Loucy (cell line): ENCODE measurements around the gene ARHGDIA.

ENCODE experiments used
- H2AFZ ChIP-seq: fragments of 200-600 bp; sonication (generic); 2 replicates; pipeline ENCODE4 v1.6.0; 2016; ENCODE audit warnings: antibody characterized with exemption, mild to moderate bottlenecking, low read length, moderate library complexity
- H3F3A ChIP-seq: fragments of 200-600 bp; 2 replicates; pipeline ENCODE4 v1.6.0; 2016; ENCODE audit warnings: antibody characterized with exemption, low read depth, mild to moderate bottlenecking
- H3K27me3 ChIP-seq: fragments of 200-600 bp; sonication (generic); 2 replicates; pipeline ENCODE4 v1.6.1; 2014; ENCODE audit warnings: low read length, mild to moderate bottlenecking; ENCODE audit not compliant: insufficient read depth, poor library complexity, severe bottlenecking
- H3K36me3 ChIP-seq: fragments of 200-600 bp; sonication (generic); 2 replicates; pipeline ENCODE4 v1.6.1; 2016; ENCODE audit warnings: low read length; ENCODE audit not compliant: insufficient read depth
- H3K4me1 ChIP-seq: fragments of 200-600 bp; sonication (generic); 2 replicates; pipeline ENCODE4 v1.5.1; 2014; ENCODE audit warnings: low read length, mild to moderate bottlenecking; ENCODE audit not compliant: insufficient read depth, poor library complexity, severe bottlenecking
- H3K4me2 ChIP-seq: fragments of 200-600 bp; sonication (generic); 2 replicates; pipeline ENCODE4 v1.6.0; 2014; ENCODE audit warnings: antibody characterized with exemption, low read length, low read depth, mild to moderate bottlenecking; ENCODE audit not compliant: poor library complexity, severe bottlenecking
- H3K4me3 ChIP-seq: fragments of 200-600 bp; sonication (generic); 2 replicates; pipeline ENCODE4 v1.5.1; 2014; ENCODE audit warnings: low read length, mild to moderate bottlenecking, mixed read lengths; ENCODE audit not compliant: poor library complexity, severe bottlenecking
- H3K79me2 ChIP-seq: fragments of 200-600 bp; sonication (generic); 2 replicates; pipeline ENCODE4 v1.6.1; 2014; ENCODE audit warnings: low read length; ENCODE audit not compliant: insufficient read depth
- H3K9ac ChIP-seq: fragments of 200-600 bp; sonication (generic); 2 replicates; pipeline ENCODE4 v1.6.0; 2014; ENCODE audit warnings: mild to moderate bottlenecking, low read depth, low read length, moderate library complexity; ENCODE audit not compliant: poor library complexity, severe bottlenecking
- H3K9me2 ChIP-seq: fragments of 200-600 bp; sonication (generic); replicated peaks from 2 replicates; pipeline ENCODE4 v1.6.1; 2016; ENCODE audit warnings: low read depth, low read length, mixed read lengths
- H3K9me3 ChIP-seq: fragments of 200-600 bp; sonication (generic); 2 replicates; pipeline ENCODE4 v1.6.1; 2014; ENCODE audit warnings: mild to moderate bottlenecking, antibody characterized with exemption, low read length, low read depth; ENCODE audit not compliant: insufficient read depth
- H4K20me1 ChIP-seq: fragments of 200-600 bp; sonication (generic); 2 replicates; pipeline ENCODE4 v1.6.0; 2014; ENCODE audit warnings: antibody characterized with exemption, low read length, mild to moderate bottlenecking; ENCODE audit not compliant: insufficient read depth, poor library complexity, severe bottlenecking
- CTCF ChIP-seq: fragments of 200-600 bp; sonication (generic); conservative IDR thresholded peaks from 2 replicates; pipeline ENCODE4 v1.5.1; 2014; ENCODE audit warnings: mild to moderate bottlenecking, antibody characterized with exemption, low read length
- EZH2phosphoT487 ChIP-seq: fragments of 200-600 bp; IDR thresholded peaks from 2 replicates; pipeline ENCODE4 v1.6.1; 2018; ENCODE audit warnings: antibody characterized with exemption, mild to moderate bottlenecking, moderate library complexity, borderline replicate concordance

Gene ARHGDIA

DNA sequence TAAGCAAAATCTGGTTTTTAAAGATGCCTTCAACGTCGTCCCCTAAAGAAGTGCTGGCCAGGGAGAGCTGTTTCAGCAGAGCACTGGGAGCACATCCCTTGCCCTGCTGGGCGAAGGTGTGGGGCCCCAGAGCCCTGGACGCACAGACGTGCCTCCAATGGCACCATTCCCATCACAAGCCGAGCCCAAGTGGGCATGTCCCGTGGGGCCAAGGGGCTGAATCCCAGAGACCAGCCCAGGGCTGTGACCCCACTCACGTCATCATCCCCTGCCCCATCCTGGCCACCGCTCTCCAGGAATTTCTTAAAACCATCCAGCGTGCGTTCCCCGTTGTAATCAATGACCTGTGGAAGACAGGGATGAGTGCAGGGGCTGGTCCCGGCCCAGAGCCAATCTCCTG, 26.2 kb downstream of the ARHGDIA start:
- peaks cover 56% of the 10 kb centered on the region; the same call in 1 of the 2 replicates for H3K36me3 ChIP-seq
- H3K27me3 ChIP-seq = no peaks in the 10 kb centered on the region
- H4K20me1 ChIP-seq = no peaks in the 10 kb centered on the region
- no peaks in the 10 kb centered on the region for H3K9me2 ChIP-seq
- no peaks in the 10 kb centered on the region for H3K9me3 ChIP-seq
- H3K4me3 ChIP-seq = no peak overlapping the region
- TF ChIP-seq CTCF (no peak), EZH2phosphoT487 (no peak)
- H3K9ac ChIP-seq = no peak overlapping the region
- H3K4me1 ChIP-seq = no peaks in the 10 kb centered on the region
- H3K79me2 ChIP-seq = no peaks in the 10 kb centered on the region
- H2AFZ ChIP-seq = no peak overlapping the region
- H3F3A ChIP-seq = no peaks in the 10 kb centered on the region
- H3K4me2 ChIP-seq = no peak overlapping the region

GRCh38 chr17:81844327-81844851, 26.7 kb downstream of the ARHGDIA start:
- TF ChIP-seq EZH2phosphoT487 (no peak), CTCF (no peak)
- H3K4me1 ChIP-seq = no peaks in the 10 kb centered on the region
- no peaks in the 10 kb centered on the region for H3K27me3 ChIP-seq
- H3K4me3 ChIP-seq = no peak overlapping the region
- H2AFZ ChIP-seq = no peak overlapping the region
- H3K9me2 ChIP-seq = no peaks in the 10 kb centered on the region
- no peaks in the 10 kb centered on the region for H3F3A ChIP-seq
- no peaks in the 10 kb centered on the region for H3K79me2 ChIP-seq
- H3K36me3 ChIP-seq = peaks cover 56% of the 10 kb centered on the region; the same call in 1 of the 2 replicates
- no peaks in the 10 kb centered on the region for H3K9me3 ChIP-seq
- H3K4me2 ChIP-seq = no peak overlapping the region
- no peak overlapping the region for H3K9ac ChIP-seq
- no peaks in the 10 kb centered on the region for H4K20me1 ChIP-seq

DNA sequence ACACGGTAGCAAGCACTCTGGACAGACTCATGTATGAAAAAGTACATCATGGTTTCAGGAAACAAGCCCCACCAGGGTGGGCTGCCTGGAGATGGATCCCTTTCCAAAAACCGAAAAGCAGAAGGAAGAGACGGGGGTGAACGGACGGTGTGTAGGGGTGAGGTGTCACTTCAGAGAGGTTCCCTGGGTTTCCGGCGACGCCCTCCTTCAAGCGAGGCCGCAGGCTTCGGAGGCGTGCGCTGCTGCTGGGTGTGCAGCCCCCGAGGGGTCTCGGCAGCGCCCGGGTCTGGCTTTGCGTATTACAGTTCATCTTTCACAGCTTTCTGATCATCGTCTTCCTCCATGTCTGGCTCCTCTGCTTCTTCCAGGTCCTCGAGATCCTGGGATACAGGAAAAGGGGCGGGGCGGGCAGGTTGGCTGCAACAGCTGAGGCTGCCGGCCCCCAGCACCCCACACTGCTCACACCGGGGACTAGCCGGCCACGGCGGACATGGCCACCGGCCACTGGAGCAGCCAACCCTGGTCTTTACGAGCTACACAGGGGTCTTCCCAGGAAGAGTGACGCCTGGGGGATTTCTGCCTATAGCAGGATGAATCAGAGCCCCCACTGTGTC, 27.3 kb downstream of the ARHGDIA start:
- H3K9me3 ChIP-seq = no peaks in the 10 kb centered on the region
- TF ChIP-seq CTCF = no peak
- TF ChIP-seq EZH2phosphoT487 = no peak
- H4K20me1 ChIP-seq = no peaks in the 10 kb centered on the region

More for the DNA sequence above, 27.3 kb downstream of the ARHGDIA start:
- Histone ChIP-seq H3K4me3 (no peak overlapping the region), H3F3A (no peaks in the 10 kb centered on the region), H3K4me2 (no peak overlapping the region), H3K9ac (no peak overlapping the region), H2AFZ (no peak overlapping the region), H3K79me2 (no peaks in the 10 kb centered on the region), H3K27me3 (no peaks in the 10 kb centered on the region), H3K36me3 (peaks cover 56% of the 10 kb centered on the region; the same call in 1 of the 2 replicates), H3K9me2 (no peaks in the 10 kb centered on the region), H3K4me1 (no peaks in the 10 kb centered on the region)
